Panc1 (cell line): ENCODE data around the gene FRG2B. TPM values are rescaled to one million over a fixed set of nuclear protein-coding genes. Genes with fewer than 3 reads are reported as not detected.
A peak's percentile ranks its signal among the peaks of the same experiment; 100 is the strongest.
"Not testable (repeated sequence)": the region's sequence is repeated elsewhere in the genome, so short reads cannot be mapped to it uniquely, and the experiment has no call there.

Experiments used
- ATAC-seq: fragments of 200-7000 bp; cut with Tn5 transposase; 2 replicates; pipeline ENCODE4 v1.9.1; 2020; ENCODE audit warnings: mild to moderate bottlenecking, moderate library complexity
- BruUV-seq: library from RNA; stranded (reverse); fragments of 400-500 nt; replicated peaks from 2 replicates; lab custom pipeline; 2021; lab: Mats Ljungman, UMichigan
- CTCF ChIA-PET: fragments of 300-600 bp; sonication (Branson Sonifier 250); formaldehyde crosslinking; loops from one replicate; lab custom pipeline; 2022; ENCODE audit warnings: antibody characterized with exemption; lab: Charles Lee
- POLR2A ChIA-PET: fragments of 300-600 bp; sonication (Branson Sonifier 250); formaldehyde crosslinking; loops from one replicate; lab custom pipeline; 2022; ENCODE audit warnings: antibody characterized with exemption; lab: Charles Lee
- DNase-seq: peaks from one replicate; pipeline ENCODE4 v3.0.0-alpha.2; 2010; ENCODE audit warnings: low read depth, low spot score
- H3K27ac ChIP-seq: 2 replicates; pipeline ENCODE4 v1.5.1; 2011; ENCODE audit warnings: mild to moderate bottlenecking, low read length, inconsistent platforms
- H3K27me3 ChIP-seq: fragments of 200-500 bp; sonication (Bioruptor generic); 2 replicates; pipeline ENCODE4 v1.6.0; 2014; ENCODE audit warnings: low read length, inconsistent platforms; ENCODE audit not compliant: control insufficient read depth, insufficient read depth
- H3K36me3 ChIP-seq: fragments of 200-500 bp; sonication (Bioruptor generic); 2 replicates; pipeline ENCODE4 v1.5.1; 2014; ENCODE audit warnings: inconsistent platforms, mild to moderate bottlenecking, low read length, moderate library complexity; ENCODE audit not compliant: control insufficient read depth, insufficient read depth
- H3K4me1 ChIP-seq: 2 replicates; pipeline ENCODE4 v1.5.1; 2011; ENCODE audit warnings: inconsistent platforms, mild to moderate bottlenecking, low read length, moderate library complexity; ENCODE audit not compliant: control insufficient read depth, insufficient read depth
- H3K4me3 ChIP-seq, 2 experiments: 2 replicates each; pipeline ENCODE4 v1.5.1; 2011 to 2012; ENCODE audit warnings: low read depth in 2 of 2, low read length in 2 of 2, mild to moderate bottlenecking in 2 of 2, inconsistent platforms in 1 of 2, moderate library complexity in 1 of 2
- H3K9me3 ChIP-seq: fragments of 200-500 bp; sonication (Bioruptor generic); 2 replicates; pipeline ENCODE4 v1.5.1; 2014; ENCODE audit warnings: low read depth, mild to moderate bottlenecking, inconsistent platforms, low read length, moderate library complexity; ENCODE audit not compliant: control insufficient read depth, insufficient read depth
- POLR2AphosphoS5 ChIP-seq: IDR thresholded peaks from 2 replicates; pipeline ENCODE4 v1.6.1; 2012; ENCODE audit warnings: mild to moderate bottlenecking, low read depth, low read length, moderate library complexity
- SIN3A ChIP-seq: IDR thresholded peaks from 2 replicates; pipeline ENCODE4 v1.6.1; 2012; ENCODE audit warnings: low read depth, mild to moderate bottlenecking, low read length, moderate library complexity, borderline replicate concordance; ENCODE audit not compliant: insufficient read depth
- TCF7L2 ChIP-seq: IDR thresholded peaks from 2 replicates; pipeline ENCODE4 v1.6.1; 2011; ENCODE audit warnings: mild to moderate bottlenecking, low read depth, low read length, inconsistent platforms
- in situ Hi-C: cut with HindIII; loops from 2 replicates; pipeline ENCODE4 v1.10.0; 2016; ENCODE audit warnings: low sequenced_read_pairs, low pct_unique_long_range_greater_than_20kb
- intact Hi-C: fragments of 100-400 bp; cut with micrococcal nuclease; formaldehyde crosslinking; loops from one replicate; pipeline ENCODE4 v1.10.0; 2022; ENCODE audit not compliant: unreplicated experiment
- total RNA-seq: library from RNA; stranded (reverse); gene quantifications from one replicate; pipeline ENCODE4 v1.2.1, GENCODE V29; 2021; ENCODE audit not compliant: unreplicated experiment
- TF ChIP-seq, protein P1 (sequence below), 2 experiments: IDR thresholded peaks; 2 replicates each; pipeline ENCODE4 v1.6.1; 2011 to 2012; ENCODE audit warnings: low read depth in 2 of 2, control low read depth in 1 of 2, low read length in 1 of 2, mild to moderate bottlenecking in 1 of 2, moderate library complexity in 1 of 2; ENCODE audit not compliant: insufficient read depth in 1 of 2
- TF ChIP-seq, protein P2 (sequence below): fragments of 450-650 bp; IDR thresholded peaks from 2 replicates; pipeline ENCODE4 v1.5.1; 2017; ENCODE audit warnings: mild to moderate bottlenecking

FRG2B gene
- total RNA-seq, 1 experiment from 2014 or later: not detected

DNA sequence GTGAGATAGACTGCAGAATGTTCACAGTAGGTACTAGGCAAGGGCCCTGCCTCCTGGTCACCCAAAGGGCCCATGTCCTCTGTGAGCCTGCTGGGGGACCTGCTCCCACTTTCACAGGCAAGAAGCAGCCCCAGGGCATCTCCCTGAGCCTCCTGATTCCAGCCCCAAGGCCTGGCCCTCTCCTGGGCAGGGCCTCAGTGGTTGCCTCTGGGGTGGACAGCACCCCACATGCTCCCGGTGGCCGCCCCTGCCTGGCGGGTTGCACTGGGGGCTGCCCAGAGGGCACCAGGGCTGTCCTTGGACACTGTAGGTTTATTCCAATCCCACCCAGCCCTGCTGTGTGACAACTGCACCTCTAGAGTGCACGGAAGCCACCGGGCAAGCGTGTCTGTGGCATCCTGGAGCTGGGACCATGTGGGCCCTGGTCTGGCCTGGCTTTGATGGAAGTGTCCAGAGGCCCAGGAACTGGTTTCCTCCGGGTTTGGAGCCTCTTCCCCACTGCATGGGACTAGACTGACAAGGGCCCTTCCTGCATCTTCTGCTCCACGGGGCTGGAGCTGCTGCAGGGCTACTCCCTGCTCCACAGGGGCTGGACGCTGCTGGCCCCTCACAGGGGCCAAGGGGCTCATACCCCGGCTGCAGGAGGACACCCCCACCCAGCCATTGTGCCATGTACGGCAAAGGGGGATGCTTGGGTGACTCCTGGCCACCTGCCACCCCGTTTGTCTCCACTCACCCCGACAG lies 36.2 kb downstream of the FRG2B start:
- in situ Hi-C loops (no loop called here), intact Hi-C loops (no loop called here)
- peaks cover 18% of the 10 kb centered on the region for H3K27me3 ChIP-seq
- POLR2A ChIA-PET: no interaction called here
- H3K4me1 ChIP-seq: no peaks in the 10 kb centered on the region
- CTCF ChIA-PET: no interaction called here
- no peak overlapping the region for H3K27ac ChIP-seq
- H3K4me3 ChIP-seq: no peak overlapping the region
- no peaks in the 10 kb centered on the region for H3K9me3 ChIP-seq
- H3K36me3 ChIP-seq: no peaks in the 10 kb centered on the region
- DNase-seq: no peak
- no TSS peak for BruUV-seq
- TF ChIP-seq SIN3A: no peak
- TF ChIP-seq, protein P1, sequence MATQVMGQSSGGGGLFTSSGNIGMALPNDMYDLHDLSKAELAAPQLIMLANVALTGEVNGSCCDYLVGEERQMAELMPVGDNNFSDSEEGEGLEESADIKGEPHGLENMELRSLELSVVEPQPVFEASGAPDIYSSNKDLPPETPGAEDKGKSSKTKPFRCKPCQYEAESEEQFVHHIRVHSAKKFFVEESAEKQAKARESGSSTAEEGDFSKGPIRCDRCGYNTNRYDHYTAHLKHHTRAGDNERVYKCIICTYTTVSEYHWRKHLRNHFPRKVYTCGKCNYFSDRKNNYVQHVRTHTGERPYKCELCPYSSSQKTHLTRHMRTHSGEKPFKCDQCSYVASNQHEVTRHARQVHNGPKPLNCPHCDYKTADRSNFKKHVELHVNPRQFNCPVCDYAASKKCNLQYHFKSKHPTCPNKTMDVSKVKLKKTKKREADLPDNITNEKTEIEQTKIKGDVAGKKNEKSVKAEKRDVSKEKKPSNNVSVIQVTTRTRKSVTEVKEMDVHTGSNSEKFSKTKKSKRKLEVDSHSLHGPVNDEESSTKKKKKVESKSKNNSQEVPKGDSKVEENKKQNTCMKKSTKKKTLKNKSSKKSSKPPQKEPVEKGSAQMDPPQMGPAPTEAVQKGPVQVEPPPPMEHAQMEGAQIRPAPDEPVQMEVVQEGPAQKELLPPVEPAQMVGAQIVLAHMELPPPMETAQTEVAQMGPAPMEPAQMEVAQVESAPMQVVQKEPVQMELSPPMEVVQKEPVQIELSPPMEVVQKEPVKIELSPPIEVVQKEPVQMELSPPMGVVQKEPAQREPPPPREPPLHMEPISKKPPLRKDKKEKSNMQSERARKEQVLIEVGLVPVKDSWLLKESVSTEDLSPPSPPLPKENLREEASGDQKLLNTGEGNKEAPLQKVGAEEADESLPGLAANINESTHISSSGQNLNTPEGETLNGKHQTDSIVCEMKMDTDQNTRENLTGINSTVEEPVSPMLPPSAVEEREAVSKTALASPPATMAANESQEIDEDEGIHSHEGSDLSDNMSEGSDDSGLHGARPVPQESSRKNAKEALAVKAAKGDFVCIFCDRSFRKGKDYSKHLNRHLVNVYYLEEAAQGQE (IDR thresholded peaks at IDR 0.05; ENCODE audit: insufficient read depth in 1 of 2, low read depth in 2 of 2, low read length in 1 of 2): no peak
- TF ChIP-seq, protein P2, sequence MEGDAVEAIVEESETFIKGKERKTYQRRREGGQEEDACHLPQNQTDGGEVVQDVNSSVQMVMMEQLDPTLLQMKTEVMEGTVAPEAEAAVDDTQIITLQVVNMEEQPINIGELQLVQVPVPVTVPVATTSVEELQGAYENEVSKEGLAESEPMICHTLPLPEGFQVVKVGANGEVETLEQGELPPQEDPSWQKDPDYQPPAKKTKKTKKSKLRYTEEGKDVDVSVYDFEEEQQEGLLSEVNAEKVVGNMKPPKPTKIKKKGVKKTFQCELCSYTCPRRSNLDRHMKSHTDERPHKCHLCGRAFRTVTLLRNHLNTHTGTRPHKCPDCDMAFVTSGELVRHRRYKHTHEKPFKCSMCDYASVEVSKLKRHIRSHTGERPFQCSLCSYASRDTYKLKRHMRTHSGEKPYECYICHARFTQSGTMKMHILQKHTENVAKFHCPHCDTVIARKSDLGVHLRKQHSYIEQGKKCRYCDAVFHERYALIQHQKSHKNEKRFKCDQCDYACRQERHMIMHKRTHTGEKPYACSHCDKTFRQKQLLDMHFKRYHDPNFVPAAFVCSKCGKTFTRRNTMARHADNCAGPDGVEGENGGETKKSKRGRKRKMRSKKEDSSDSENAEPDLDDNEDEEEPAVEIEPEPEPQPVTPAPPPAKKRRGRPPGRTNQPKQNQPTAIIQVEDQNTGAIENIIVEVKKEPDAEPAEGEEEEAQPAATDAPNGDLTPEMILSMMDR: no peak
- TF ChIP-seq POLR2AphosphoS5: no peak
- TF ChIP-seq TCF7L2: no peak
- ATAC-seq: peak; percentile 69

DNA sequence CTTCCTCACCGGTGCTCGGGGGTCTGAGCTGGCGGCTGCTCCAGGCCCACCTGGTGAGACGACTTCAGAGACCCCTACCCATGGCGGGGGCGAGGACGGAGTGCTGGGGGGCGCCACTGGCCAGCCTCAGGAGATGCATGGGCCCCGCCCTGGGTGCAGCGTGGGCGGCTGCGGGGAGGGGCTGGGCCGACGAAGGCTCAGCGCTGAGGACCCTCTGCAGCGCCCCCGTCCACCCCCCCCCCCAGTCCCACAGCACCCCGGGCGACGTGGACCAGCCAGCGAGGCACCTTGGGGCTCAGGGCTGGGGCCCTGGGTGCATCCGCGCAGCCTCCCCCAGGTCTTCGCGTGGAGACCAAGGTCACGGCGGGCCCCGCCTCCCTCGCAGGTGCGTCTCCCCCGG lies 49.6 kb downstream of the FRG2B start:
- H3K9me3 ChIP-seq: peaks cover 12% of the 10 kb centered on the region
- BruUV-seq, H3K27me3 ChIP-seq, H3K36me3 ChIP-seq, H3K4me1 ChIP-seq, POLR2A ChIA-PET, H3K27ac ChIP-seq, H3K4me3 ChIP-seq, intact Hi-C loops, DNase-seq, in situ Hi-C loops, CTCF ChIA-PET: not testable (repeated sequence)
- ATAC-seq: 0 out of 2 replicates have a peak, but pooled peaks have one; percentile 15

Other genes with a start within 250 kb of the FRG2B start
- 9.3 TPM for gene PAOX, start 247.5 kb downstream of the FRG2B start, total RNA-seq
- gene MTG1, start 232.6 kb downstream of the FRG2B start, total RNA-seq: 96.4 TPM
- gene SPRN, start 202.2 kb downstream of the FRG2B start, total RNA-seq: 0.64 TPM
- 0.57 TPM for gene SCART1, start 172.8 kb downstream of the FRG2B start, total RNA-seq
- gene CYP2E1, start 99.4 kb downstream of the FRG2B start, total RNA-seq: 1.1 TPM
- not detected for gene SYCE1, start 61.2 kb downstream of the FRG2B start, total RNA-seq